Smooth muscle cell (in vitro differentiated cells): Measurements from ENCODE around the gene AGMO. TPM values are rescaled to one million over a fixed set of nuclear protein-coding genes. Genes with fewer than 3 reads are reported as not detected.

ENCODE experiments used
- DNase-seq: peaks from one replicate; lab custom pipeline; 2025; ENCODE audit not compliant: unreplicated experiment; lab: John Stamatoyannopoulos, UW
- H2AFZ ChIP-seq: fragments of 200-600 bp; sonication (generic); 2 replicates; pipeline ENCODE4 v1.6.0; 2016; ENCODE audit warnings: antibody characterized with exemption, low read depth, mild to moderate bottlenecking
- H3F3A ChIP-seq: fragments of 200-600 bp; sonication (generic); 2 replicates; pipeline ENCODE4 v1.6.0; 2017; ENCODE audit warnings: antibody characterized with exemption, low read depth
- H3K27ac ChIP-seq: fragments of 200-600 bp; sonication (generic); 2 replicates; pipeline ENCODE4 v1.5.1; 2016; ENCODE audit warnings: low read depth, mild to moderate bottlenecking
- H3K27me3 ChIP-seq: fragments of 200-600 bp; sonication (generic); 2 replicates; pipeline ENCODE4 v1.6.1; 2016; ENCODE audit warnings: low read depth, mild to moderate bottlenecking
- H3K36me3 ChIP-seq: fragments of 200-600 bp; sonication (generic); 2 replicates; pipeline ENCODE4 v1.5.1; 2016; ENCODE audit warnings: low read depth
- H3K4me1 ChIP-seq: fragments of 200-600 bp; sonication (generic); 2 replicates; pipeline ENCODE4 v1.5.1; 2016; ENCODE audit warnings: low read depth
- H3K4me2 ChIP-seq: fragments of 200-600 bp; sonication (generic); 2 replicates; pipeline ENCODE4 v1.6.0; 2016; ENCODE audit warnings: mild to moderate bottlenecking
- H3K4me3 ChIP-seq: fragments of 200-600 bp; sonication (generic); 2 replicates; pipeline ENCODE4 v1.5.1; 2016; ENCODE audit warnings: mild to moderate bottlenecking
- H3K79me2 ChIP-seq: fragments of 200-600 bp; sonication (generic); 2 replicates; pipeline ENCODE4 v1.6.0; 2016; ENCODE audit warnings: low read depth, mild to moderate bottlenecking
- H3K9ac ChIP-seq: fragments of 200-600 bp; sonication (generic); 2 replicates; pipeline ENCODE4 v1.6.0; 2016; ENCODE audit warnings: low read depth
- H3K9me3 ChIP-seq: fragments of 200-600 bp; sonication (generic); replicated peaks from 2 replicates; pipeline ENCODE4 v1.5.1; 2016; ENCODE audit warnings: low read depth
- H4K20me1 ChIP-seq: fragments of 200-600 bp; sonication (generic); 2 replicates; pipeline ENCODE4 v1.6.0; 2016; ENCODE audit warnings: low read depth
- WGBS: methylation state at CpG from one replicate; pipeline ENCODE4 v1.1.7; 2016; ENCODE audit warnings: low lambda C conversion rate; 5-methylcytosine and 5-hydroxymethylcytosine counted together
- polyA plus RNA-seq: library from polyadenylated mRNA; unstranded; fragments of >200 nt; fragmentation: Nextera tagmentation; extraction: Ambion mirVana; gene quantifications from 2 replicates; pipeline ENCODE4 v1.2.1, GENCODE V29; 2016
- total RNA-seq: library from RNA; depleted of rRNA; stranded (reverse); fragments of >200 nt; gene quantifications from 2 replicates; pipeline ENCODE4 v1.2.3, GENCODE V29; 2014
- TF ChIP-seq, protein P1 (sequence below): fragments of 200-600 bp; sonication (generic); IDR thresholded peaks from 2 replicates; pipeline ENCODE4 v1.5.1; 2017; ENCODE audit warnings: borderline replicate concordance, mild to moderate bottlenecking, antibody characterized with exemption; ENCODE audit not compliant: insufficient read depth, poor library complexity, severe bottlenecking

The AGMO gene
- total and polyA plus RNA-seq, 2 experiments from 2014 or later, result 0.27 to 0.50 TPM

- no peak overlapping the region for H3K4me2 ChIP-seq
- no peak overlapping the region for H2AFZ ChIP-seq
These were observed 185.2 kb downstream of the AGMO start for GRCh38 chr7:15376600-15376999.

DNA sequence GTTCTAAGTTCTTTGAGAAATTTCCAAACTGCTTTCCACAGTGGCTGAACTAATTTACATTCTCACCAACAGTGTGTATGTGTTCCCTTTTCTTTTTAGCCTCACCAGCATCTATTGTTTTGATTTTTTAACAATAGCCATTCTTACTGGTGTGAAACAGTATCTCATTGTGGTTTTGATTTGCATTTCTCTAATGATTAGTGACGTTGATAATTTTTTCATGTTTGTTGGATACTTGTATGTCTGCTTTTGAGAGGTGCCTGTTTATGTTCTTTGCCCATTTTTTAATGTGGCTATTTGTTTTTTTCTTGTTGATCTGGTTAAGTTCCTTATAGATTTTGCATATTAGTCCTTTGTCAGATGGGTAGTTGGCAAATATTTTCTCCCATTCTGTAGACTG lies 191.4 kb downstream of the AGMO start:
- no peaks in the 10 kb centered on the region for H3F3A ChIP-seq
- 93% methylated on average over 1 of the region's 1 CpG for WGBS
- H3K4me3 ChIP-seq, result no peak overlapping the region
- H3K79me2 ChIP-seq, result no peaks in the 10 kb centered on the region
- no peaks in the 10 kb centered on the region for H3K4me1 ChIP-seq
- no peaks in the 10 kb centered on the region for H3K27me3 ChIP-seq
- DNase-seq, result no peak
- H3K9me3 ChIP-seq, result no peaks in the 10 kb centered on the region
- no peak overlapping the region for H3K4me2 ChIP-seq
- H3K9ac ChIP-seq, result no peak overlapping the region
- H3K27ac ChIP-seq, result no peak overlapping the region
- TF ChIP-seq, protein P1, sequence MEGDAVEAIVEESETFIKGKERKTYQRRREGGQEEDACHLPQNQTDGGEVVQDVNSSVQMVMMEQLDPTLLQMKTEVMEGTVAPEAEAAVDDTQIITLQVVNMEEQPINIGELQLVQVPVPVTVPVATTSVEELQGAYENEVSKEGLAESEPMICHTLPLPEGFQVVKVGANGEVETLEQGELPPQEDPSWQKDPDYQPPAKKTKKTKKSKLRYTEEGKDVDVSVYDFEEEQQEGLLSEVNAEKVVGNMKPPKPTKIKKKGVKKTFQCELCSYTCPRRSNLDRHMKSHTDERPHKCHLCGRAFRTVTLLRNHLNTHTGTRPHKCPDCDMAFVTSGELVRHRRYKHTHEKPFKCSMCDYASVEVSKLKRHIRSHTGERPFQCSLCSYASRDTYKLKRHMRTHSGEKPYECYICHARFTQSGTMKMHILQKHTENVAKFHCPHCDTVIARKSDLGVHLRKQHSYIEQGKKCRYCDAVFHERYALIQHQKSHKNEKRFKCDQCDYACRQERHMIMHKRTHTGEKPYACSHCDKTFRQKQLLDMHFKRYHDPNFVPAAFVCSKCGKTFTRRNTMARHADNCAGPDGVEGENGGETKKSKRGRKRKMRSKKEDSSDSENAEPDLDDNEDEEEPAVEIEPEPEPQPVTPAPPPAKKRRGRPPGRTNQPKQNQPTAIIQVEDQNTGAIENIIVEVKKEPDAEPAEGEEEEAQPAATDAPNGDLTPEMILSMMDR, result no peak
- H3K36me3 ChIP-seq, result no peaks in the 10 kb centered on the region
- no peak overlapping the region for H2AFZ ChIP-seq
- no peaks in the 10 kb centered on the region for H4K20me1 ChIP-seq

More at GRCh38 chr7:15376600-15376999, 185.2 kb downstream of the AGMO start:
- H3K27ac ChIP-seq, result no peak overlapping the region
- no peak for DNase-seq
- H3K4me1 ChIP-seq, result no peaks in the 10 kb centered on the region
- no peaks in the 10 kb centered on the region for H4K20me1 ChIP-seq
- H3F3A ChIP-seq, result no peaks in the 10 kb centered on the region
- H3K36me3 ChIP-seq, result no peaks in the 10 kb centered on the region
- no peaks in the 10 kb centered on the region for H3K79me2 ChIP-seq
- 53% methylated on average over 2 of the region's 2 CpGs for WGBS
- no peak overlapping the region for H3K4me3 ChIP-seq
- H3K9me3 ChIP-seq, result no peaks in the 10 kb centered on the region
- TF ChIP-seq, protein P1, result no peak
- no peak overlapping the region for H3K9ac ChIP-seq
- no peaks in the 10 kb centered on the region for H3K27me3 ChIP-seq

- Histone ChIP-seq H3K4me1 (no peaks in the 10 kb centered on the region), H3K27me3 (no peaks in the 10 kb centered on the region), H4K20me1 (no peaks in the 10 kb centered on the region), H3K9ac (no peak overlapping the region), H3K36me3 (no peaks in the 10 kb centered on the region), H3K4me3 (no peak overlapping the region), H3K9me3 (no peaks in the 10 kb centered on the region), H3K27ac (no peak overlapping the region), H3K4me2 (no peak overlapping the region), H3K79me2 (no peaks in the 10 kb centered on the region), H2AFZ (no peak overlapping the region), H3F3A (no peaks in the 10 kb centered on the region)
- no peak for DNase-seq
- 92% methylated on average over 1 of the region's 1 CpG for WGBS
- TF ChIP-seq, protein P1, result no peak
These were observed 193.2 kb downstream of the AGMO start for GRCh38 chr7:15368653-15369052.

GRCh38 chr7:15367897-15368296 lies 193.9 kb downstream of the AGMO start:
- Histone ChIP-seq H3K4me3 (no peak overlapping the region), H3K36me3 (no peaks in the 10 kb centered on the region), H3K27me3 (no peaks in the 10 kb centered on the region), H2AFZ (no peak overlapping the region), H3K4me2 (no peak overlapping the region), H4K20me1 (no peaks in the 10 kb centered on the region), H3K9me3 (no peaks in the 10 kb centered on the region), H3K9ac (no peak overlapping the region), H3K4me1 (no peaks in the 10 kb centered on the region), H3K27ac (no peak overlapping the region), H3K79me2 (no peaks in the 10 kb centered on the region), H3F3A (no peaks in the 10 kb centered on the region)
- DNase-seq, result no peak
- TF ChIP-seq, protein P1, result no peak
- 91% methylated on average over 3 of the region's 3 CpGs for WGBS
